Uterus (tissue), 2 donors: ENCODE measurements around the gene NKX2-1.

Source experiments
- POLR2A ChIP-seq, 2 donors: fragments of 450-650 bp; IDR thresholded peaks; one replicate each; pipeline ENCODE4 v1.6.1; 2016; ENCODE audit warnings: antibody characterized with exemption in 2 of 2, mild to moderate bottlenecking in 1 of 2, moderate library complexity in 1 of 2
- TF ChIP-seq, protein P1 (sequence below), 4 experiments: fragments of 200-600 bp in 2 of 4; fragments of 450-650 bp in 2 of 4; sonication (generic) in 2 of 4; IDR thresholded peaks; one replicate each; pipeline ENCODE4 v1.5.1; 2016 to 2019; ENCODE audit warnings: antibody characterized with exemption in 4 of 4, mild to moderate bottlenecking in 2 of 4, moderate library complexity in 1 of 4

DNA sequence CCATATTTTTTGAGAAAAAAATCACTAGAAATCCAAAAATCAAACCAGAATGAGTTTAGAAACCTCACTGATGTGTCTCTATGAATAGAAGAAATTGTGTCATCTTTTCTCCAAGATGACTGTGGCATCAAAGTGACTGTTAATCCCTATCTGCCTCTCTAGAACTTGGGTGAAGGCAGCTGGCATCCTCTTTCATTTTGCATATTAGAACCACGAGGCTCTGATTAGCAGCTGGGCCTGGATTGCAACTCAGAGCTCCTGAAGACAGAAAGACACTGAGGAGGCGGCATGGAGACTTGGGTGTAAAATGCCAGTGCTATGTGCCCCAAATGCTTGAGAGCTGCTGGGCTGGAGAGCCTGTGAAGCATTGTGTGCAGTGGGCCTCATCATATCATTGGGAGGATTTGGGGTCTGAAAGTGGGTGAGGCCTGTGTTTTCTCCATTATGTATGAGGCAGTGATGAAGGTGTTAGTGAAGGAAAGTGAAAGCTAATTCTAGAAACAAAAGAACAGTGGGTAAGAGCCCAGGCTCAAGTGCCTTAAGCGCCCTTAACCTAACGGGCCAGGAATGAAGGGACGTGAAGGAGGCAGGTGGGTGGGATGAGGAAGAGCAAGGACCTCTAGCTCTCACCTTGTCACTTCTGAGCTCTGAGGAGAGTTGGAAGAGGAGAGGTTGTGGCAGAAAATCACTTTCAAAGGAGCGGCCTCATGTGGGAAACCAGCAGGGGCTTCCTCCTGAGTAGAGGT is 36.1 kb upstream of the NKX2-1 start:
- TF ChIP-seq, protein P1, sequence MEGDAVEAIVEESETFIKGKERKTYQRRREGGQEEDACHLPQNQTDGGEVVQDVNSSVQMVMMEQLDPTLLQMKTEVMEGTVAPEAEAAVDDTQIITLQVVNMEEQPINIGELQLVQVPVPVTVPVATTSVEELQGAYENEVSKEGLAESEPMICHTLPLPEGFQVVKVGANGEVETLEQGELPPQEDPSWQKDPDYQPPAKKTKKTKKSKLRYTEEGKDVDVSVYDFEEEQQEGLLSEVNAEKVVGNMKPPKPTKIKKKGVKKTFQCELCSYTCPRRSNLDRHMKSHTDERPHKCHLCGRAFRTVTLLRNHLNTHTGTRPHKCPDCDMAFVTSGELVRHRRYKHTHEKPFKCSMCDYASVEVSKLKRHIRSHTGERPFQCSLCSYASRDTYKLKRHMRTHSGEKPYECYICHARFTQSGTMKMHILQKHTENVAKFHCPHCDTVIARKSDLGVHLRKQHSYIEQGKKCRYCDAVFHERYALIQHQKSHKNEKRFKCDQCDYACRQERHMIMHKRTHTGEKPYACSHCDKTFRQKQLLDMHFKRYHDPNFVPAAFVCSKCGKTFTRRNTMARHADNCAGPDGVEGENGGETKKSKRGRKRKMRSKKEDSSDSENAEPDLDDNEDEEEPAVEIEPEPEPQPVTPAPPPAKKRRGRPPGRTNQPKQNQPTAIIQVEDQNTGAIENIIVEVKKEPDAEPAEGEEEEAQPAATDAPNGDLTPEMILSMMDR (IDR thresholded peaks at IDR 0.05): no peak
- TF ChIP-seq POLR2A (IDR thresholded peaks at IDR 0.05): no peak
